Parathyroid adenoma (tissue), 2 donors: Measurements from ENCODE around the gene AP1G1.
"Not testable (repeated sequence)": the region's sequence is repeated elsewhere in the genome, so short reads cannot be mapped to it uniquely, and the experiment has no call there.

ENCODE experiments used
- H2AFZ ChIP-seq: fragments of 300-600 bp; sonication (generic); one replicate; pipeline ENCODE4 v1.7.0; 2017; ENCODE audit warnings: antibody characterized with exemption, mild to moderate bottlenecking
- H3K27ac ChIP-seq: fragments of 300-600 bp; sonication (generic); one replicate; pipeline ENCODE4 v1.7.0; 2017
- H3K27me3 ChIP-seq: fragments of 300-600 bp; sonication (generic); one replicate; pipeline ENCODE4 v1.7.0; 2017; ENCODE audit warnings: low read length; ENCODE audit not compliant: control insufficient read depth, insufficient read depth
- H3K36me3 ChIP-seq: fragments of 300-600 bp; sonication (generic); one replicate; pipeline ENCODE4 v1.7.0; 2017; ENCODE audit warnings: low read length; ENCODE audit not compliant: control insufficient read depth, insufficient read depth
- H3K4me1 ChIP-seq: fragments of 300-600 bp; sonication (generic); one replicate; pipeline ENCODE4 v1.7.0; 2017; ENCODE audit warnings: control low read depth
- H3K4me2 ChIP-seq: fragments of 300-600 bp; sonication (generic); one replicate; pipeline ENCODE4 v1.7.0; 2017; ENCODE audit warnings: low read length
- H3K4me3 ChIP-seq: fragments of 300-600 bp; sonication (generic); one replicate; pipeline ENCODE4 v1.7.0; 2017; ENCODE audit warnings: low read depth, low read length
- H3K79me2 ChIP-seq: fragments of 300-600 bp; sonication (generic); one replicate; pipeline ENCODE4 v1.7.0; 2017; ENCODE audit warnings: control low read depth
- H3K9ac ChIP-seq: fragments of 300-600 bp; sonication (generic); one replicate; pipeline ENCODE4 v1.7.0; 2017; ENCODE audit warnings: mild to moderate bottlenecking
- H3K9me3 ChIP-seq: fragments of 300-600 bp; sonication (generic); one replicate; pipeline ENCODE4 v1.7.0; 2017; ENCODE audit warnings: low read length; ENCODE audit not compliant: control insufficient read depth
- TF ChIP-seq, protein P1 (sequence below): fragments of 300-600 bp; sonication (generic); IDR thresholded peaks from one replicate; pipeline ENCODE4 v1.7.0; 2017; ENCODE audit warnings: antibody characterized with exemption, mild to moderate bottlenecking
- donor health status: primary hyperparathyroidism.

The AP1G1 gene

GRCh38 chr16:71794943-71795342 is 13.7 kb downstream of the AP1G1 start:
- Histone ChIP-seq H2AFZ (no peak overlapping the region), H3K4me2 (no peak overlapping the region), H3K79me2 (peaks cover 69% of the 10 kb centered on the region), H3K4me1 (peaks cover 10% of the 10 kb centered on the region), H3K4me3 (no peak overlapping the region), H3K36me3 (no peaks in the 10 kb centered on the region), H3K27ac (no peak overlapping the region), H3K9ac (no peak overlapping the region), H3K9me3 (no peaks in the 10 kb centered on the region), H3K27me3 (no peaks in the 10 kb centered on the region)
- TF ChIP-seq, protein P1, sequence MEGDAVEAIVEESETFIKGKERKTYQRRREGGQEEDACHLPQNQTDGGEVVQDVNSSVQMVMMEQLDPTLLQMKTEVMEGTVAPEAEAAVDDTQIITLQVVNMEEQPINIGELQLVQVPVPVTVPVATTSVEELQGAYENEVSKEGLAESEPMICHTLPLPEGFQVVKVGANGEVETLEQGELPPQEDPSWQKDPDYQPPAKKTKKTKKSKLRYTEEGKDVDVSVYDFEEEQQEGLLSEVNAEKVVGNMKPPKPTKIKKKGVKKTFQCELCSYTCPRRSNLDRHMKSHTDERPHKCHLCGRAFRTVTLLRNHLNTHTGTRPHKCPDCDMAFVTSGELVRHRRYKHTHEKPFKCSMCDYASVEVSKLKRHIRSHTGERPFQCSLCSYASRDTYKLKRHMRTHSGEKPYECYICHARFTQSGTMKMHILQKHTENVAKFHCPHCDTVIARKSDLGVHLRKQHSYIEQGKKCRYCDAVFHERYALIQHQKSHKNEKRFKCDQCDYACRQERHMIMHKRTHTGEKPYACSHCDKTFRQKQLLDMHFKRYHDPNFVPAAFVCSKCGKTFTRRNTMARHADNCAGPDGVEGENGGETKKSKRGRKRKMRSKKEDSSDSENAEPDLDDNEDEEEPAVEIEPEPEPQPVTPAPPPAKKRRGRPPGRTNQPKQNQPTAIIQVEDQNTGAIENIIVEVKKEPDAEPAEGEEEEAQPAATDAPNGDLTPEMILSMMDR, result no peak

DNA sequence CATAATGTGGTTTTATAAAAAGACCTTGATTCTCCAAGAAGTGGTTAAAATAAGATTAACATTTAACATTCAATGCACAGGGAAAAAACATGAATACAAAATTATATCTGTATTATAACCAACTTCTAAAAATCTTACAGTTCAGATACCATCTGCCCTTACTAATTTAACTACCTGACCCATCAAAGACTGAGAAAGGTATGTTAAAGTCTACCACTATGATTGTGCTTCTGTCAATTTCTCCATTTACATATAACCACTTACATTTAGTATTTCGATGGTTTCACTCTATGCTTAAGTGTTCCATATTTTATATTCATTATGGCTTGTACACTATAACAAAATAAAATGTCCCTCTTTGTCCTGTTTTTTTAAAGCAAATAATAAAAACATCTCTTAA is 14.6 kb downstream of the AP1G1 start:
- Histone ChIP-seq H3K27me3 (no peaks in the 10 kb centered on the region), H3K4me2 (no peak overlapping the region), H3K36me3 (no peaks in the 10 kb centered on the region), H3K79me2 (peaks cover 65% of the 10 kb centered on the region), H3K9ac (no peak overlapping the region), H3K9me3 (no peaks in the 10 kb centered on the region), H3K4me3 (no peak overlapping the region), H3K27ac (no peak overlapping the region), H3K4me1 (peaks cover 17% of the 10 kb centered on the region), H2AFZ (no peak overlapping the region)
- TF ChIP-seq, protein P1, result no peak

DNA sequence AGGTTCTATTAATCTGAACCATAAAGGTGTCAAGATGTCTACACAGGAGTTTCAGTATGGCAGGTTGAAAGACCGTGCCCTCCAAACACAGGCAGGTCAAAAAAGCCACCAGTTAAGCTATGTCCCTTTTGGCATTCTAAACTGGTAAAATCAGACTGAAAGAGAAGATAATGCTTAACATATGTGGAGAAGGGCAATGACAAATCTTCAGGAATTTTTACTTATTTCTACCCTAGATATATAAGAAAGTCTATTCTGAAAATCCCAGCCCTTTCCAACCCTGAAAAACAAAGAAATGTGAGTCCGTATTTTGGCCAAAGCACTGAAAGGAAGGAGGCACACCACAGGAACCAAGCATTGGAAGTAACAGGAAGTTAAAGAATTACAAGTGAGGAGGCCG is 16.5 kb downstream of the AP1G1 start:
- TF ChIP-seq, protein P1, result no peak
- Histone ChIP-seq H3K79me2 (peaks cover 49% of the 10 kb centered on the region), H3K9me3 (no peaks in the 10 kb centered on the region), H3K27ac (no peak overlapping the region), H3K27me3 (no peaks in the 10 kb centered on the region), H3K4me2 (no peak overlapping the region), H2AFZ (no peak overlapping the region), H3K4me1 (peaks cover 24% of the 10 kb centered on the region), H3K36me3 (no peaks in the 10 kb centered on the region), H3K9ac (no peak overlapping the region), H3K4me3 (no peak overlapping the region)

DNA sequence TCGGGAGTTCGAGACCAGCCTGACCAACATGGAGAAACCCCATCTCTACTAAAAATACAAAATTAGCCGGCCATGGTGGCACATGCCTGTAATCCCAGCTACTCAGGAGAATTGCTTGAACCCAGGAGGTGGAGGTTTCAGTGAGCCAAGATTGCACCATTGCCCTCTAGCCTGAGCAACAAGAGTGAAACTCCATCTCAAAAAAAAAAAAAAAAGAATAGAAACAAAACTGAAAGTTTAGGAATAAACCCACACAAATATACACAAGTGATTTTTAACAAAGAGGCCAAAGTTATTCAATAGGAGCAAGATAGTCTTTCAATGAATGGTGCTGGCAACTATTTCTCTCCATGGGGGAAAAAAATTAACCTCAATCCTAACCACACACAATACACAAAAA is 18.3 kb downstream of the AP1G1 start:
- H3K9me3 ChIP-seq, H2AFZ ChIP-seq, H3K9ac ChIP-seq, H3K27ac ChIP-seq, H3K27me3 ChIP-seq, H3K4me3 ChIP-seq, H3K36me3 ChIP-seq, H3K4me2 ChIP-seq: not testable (repeated sequence)
- Histone ChIP-seq H3K4me1 (peaks cover 19% of the 10 kb centered on the region), H3K79me2 (peaks cover 41% of the 10 kb centered on the region)

GRCh38 chr16:71789136-71789535 is 19.5 kb downstream of the AP1G1 start:
- H3K36me3 ChIP-seq, result no peaks in the 10 kb centered on the region
- TF ChIP-seq, protein P1, result no peak
- H3K4me1 ChIP-seq, result peaks cover 18% of the 10 kb centered on the region
- H3K27me3 ChIP-seq, result no peaks in the 10 kb centered on the region
- no peak overlapping the region for H2AFZ ChIP-seq
- H3K4me3 ChIP-seq, result no peak overlapping the region
- H3K4me2 ChIP-seq, result peak overlapping the region; percentile 24
- no peaks in the 10 kb centered on the region for H3K9me3 ChIP-seq
- H3K27ac ChIP-seq, result peak overlapping the region; percentile 62
- peaks cover 43% of the 10 kb centered on the region for H3K79me2 ChIP-seq
- no peak overlapping the region for H3K9ac ChIP-seq
